Skin epidermis (tissue), 12 donors: ENCODE results near the gene TMEM45B.
"Not testable (repeated sequence)": the region's sequence is repeated elsewhere in the genome, so short reads cannot be mapped to it uniquely, and the experiment has no call there.

Experiments used
- H3K27ac ChIP-seq, 21 experiments: fragments of 200-600 bp; sonication (generic) in 11 of 21; one replicate each; pipeline ENCODE4 v1.5.0; 2020; ENCODE audit warnings: mild to moderate bottlenecking in 3 of 21, inconsistent platforms in 2 of 21, moderate library complexity in 2 of 21
- H3K4me3 ChIP-seq, 7 experiments: fragments of 200-600 bp; sonication (generic) in 2 of 7; one replicate each; pipeline ENCODE4 v1.5.0; 2020; ENCODE audit warnings: inconsistent platforms in 2 of 7, mild to moderate bottlenecking in 2 of 7, moderate library complexity in 1 of 7

The TMEM45B gene

GRCh38 chr11:129803533-129803932 is 12.1 kb upstream of the TMEM45B start:
- H3K4me3 ChIP-seq, result no peak overlapping the region
- H3K27ac ChIP-seq, result peak overlapping the region in 2 of 21 experiments; percentile 21 to 24

- Histone ChIP-seq H3K27ac (peak overlapping the region in 1 of 21 experiments; percentile 21), H3K4me3 (no peak overlapping the region)
Measured at GRCh38 chr11:129804012-129804411, 11.6 kb upstream of the TMEM45B start.

GRCh38 chr11:129808241-129808640 is 7.4 kb upstream of the TMEM45B start:
- H3K4me3 ChIP-seq, H3K27ac ChIP-seq: not testable (repeated sequence)

GRCh38 chr11:129813231-129813791 is 2.3 kb upstream of the TMEM45B start:
- H3K4me3 ChIP-seq, result no peak overlapping the region

GRCh38 chr11:129814244-129815014 is 1.2 kb upstream of the TMEM45B start:
- Histone ChIP-seq H3K27ac (no peak overlapping the region), H3K4me3 (no peak overlapping the region)

More at GRCh38 chr11:129813231-129813791, 2.3 kb upstream of the TMEM45B start:
- no peak overlapping the region for H3K27ac ChIP-seq

- Histone ChIP-seq H3K27ac (peak overlapping the region in 1 of 21 experiments; percentile 6), H3K4me3 (no peak overlapping the region)
Measured at GRCh38 chr11:129817534-129818051, 1.9 kb downstream of the TMEM45B start.

- H3K4me3 ChIP-seq, result not testable (repeated sequence)
- H3K27ac ChIP-seq, result peak overlapping the region in 1 of 21 experiments; percentile 6
Measured at GRCh38 chr11:129818236-129818635, 2.6 kb downstream of the TMEM45B start.

GRCh38 chr11:129819237-129819636 is 3.6 kb downstream of the TMEM45B start:
- Histone ChIP-seq H3K4me3 (no peak overlapping the region), H3K27ac (peak overlapping the region in 2 of 21 experiments; percentile 13 to 23)

GRCh38 chr11:129820228-129820627 is 4.6 kb downstream of the TMEM45B start:
- H3K27ac ChIP-seq, H3K4me3 ChIP-seq: not testable (repeated sequence)

- not testable (repeated sequence) for H3K4me3 ChIP-seq, H3K27ac ChIP-seq
Measured at GRCh38 chr11:129823281-129823680, 7.6 kb downstream of the TMEM45B start.

GRCh38 chr11:129823799-129824198 is 8.2 kb downstream of the TMEM45B start:
- not testable (repeated sequence) for H3K4me3 ChIP-seq, H3K27ac ChIP-seq

GRCh38 chr11:129825380-129825779 is 9.7 kb downstream of the TMEM45B start:
- no peak overlapping the region for H3K4me3 ChIP-seq
- peak overlapping the region in 11 of 21 experiments; percentile 13 to 79 (median 42) for H3K27ac ChIP-seq

GRCh38 chr11:129828301-129828836 is 12.7 kb downstream of the TMEM45B start:
- H3K27ac ChIP-seq, result peak overlapping the region in 16 of 21 experiments; percentile 29 to 71 (median 52)

GRCh38 chr11:129829497-129829896 is 13.8 kb downstream of the TMEM45B start:
- not testable (repeated sequence) for H3K4me3 ChIP-seq
- peak overlapping the region in 7 of 21 experiments; percentile 9 to 70 (median 40) for H3K27ac ChIP-seq

More at GRCh38 chr11:129828301-129828836, 12.7 kb downstream of the TMEM45B start:
- no peak overlapping the region for H3K4me3 ChIP-seq

- H3K27ac ChIP-seq, result peak overlapping the region in 1 of 21 experiments; percentile 44
- not testable (repeated sequence) for H3K4me3 ChIP-seq
Measured at GRCh38 chr11:129831227-129831626, 15.6 kb downstream of the TMEM45B start.

- H3K27ac ChIP-seq, H3K4me3 ChIP-seq: not testable (repeated sequence)
Measured at GRCh38 chr11:129833260-129833659, 17.6 kb downstream of the TMEM45B start.

- H3K4me3 ChIP-seq, result not testable (repeated sequence)
- H3K27ac ChIP-seq, result peak overlapping the region in 10 of 21 experiments; percentile 18 to 74 (median 45)
Measured at GRCh38 chr11:129836423-129836891, 20.8 kb downstream of the TMEM45B start.

GRCh38 chr11:129836979-129837378 is 21.3 kb downstream of the TMEM45B start:
- peak overlapping the region in 12 of 21 experiments; percentile 18 to 74 (median 45) for H3K27ac ChIP-seq
- no peak overlapping the region for H3K4me3 ChIP-seq

- H3K4me3 ChIP-seq, result no peak overlapping the region
- no peak overlapping the region for H3K27ac ChIP-seq
Measured at GRCh38 chr11:129840236-129840635, 24.6 kb downstream of the TMEM45B start.

- H3K4me3 ChIP-seq, result no peak overlapping the region
- H3K27ac ChIP-seq, result no peak overlapping the region
Measured at GRCh38 chr11:129842138-129842537, 26.5 kb downstream of the TMEM45B start.
